Sigmoid colon (tissue), 4 donors: ENCODE measurements around the gene CHMP1A.
A peak's percentile ranks its signal among the peaks of the same experiment; 100 is the strongest.

Experiments used
- CTCF ChIP-seq, 4 experiments: fragments of 450-650 bp in 3 of 4; fragments of 200-600 bp in 1 of 4; IDR thresholded peaks; one replicate each; pipeline ENCODE4 v1.5.1; 2016 to 2019; ENCODE audit warnings: antibody characterized with exemption in 4 of 4, mild to moderate bottlenecking in 3 of 4, moderate library complexity in 2 of 4
- EP300 ChIP-seq, 4 donors: sonication (generic); formaldehyde crosslinking; IDR thresholded peaks; one replicate each; pipeline ENCODE4 v1.6.1; 2017; ENCODE audit warnings: antibody characterized with exemption in 4 of 4
- POLR2A ChIP-seq, 2 donors: fragments of 450-650 bp; IDR thresholded peaks; one replicate each; pipeline ENCODE4 v1.6.1; 2016; ENCODE audit warnings: antibody characterized with exemption in 2 of 2, mild to moderate bottlenecking in 2 of 2, moderate library complexity in 2 of 2
- POLR2AphosphoS5 ChIP-seq, 4 donors: sonication (generic); formaldehyde crosslinking; IDR thresholded peaks; one replicate each; pipeline ENCODE4 v1.6.1; 2017; ENCODE audit warnings: antibody characterized with exemption in 4 of 4

GRCh38 chr16:89641458-89642119 lies 15.9 kb downstream of the CHMP1A start:
- TF ChIP-seq POLR2AphosphoS5 (IDR thresholded peaks at IDR 0.05) (no peak), EP300 (IDR thresholded peaks at IDR 0.05) (no peak), CTCF (IDR thresholded peaks at IDR 0.05) (peak in 1 of 4 experiments; percentile 16), POLR2A (IDR thresholded peaks at IDR 0.05) (no peak)
